GM12874 (cell line): Measurements from ENCODE around the gene PIGQ.

Experiments
- CTCF ChIP-seq: IDR thresholded peaks from 2 replicates; pipeline ENCODE4 v1.5.1; 2011; ENCODE audit warnings: low read depth, mild to moderate bottlenecking, control low read depth, low read length, moderate library complexity; ENCODE audit not compliant: insufficient read depth

PIGQ gene

GRCh38 chr16:554640-555365 is 15.0 kb upstream of the PIGQ start:
- no peak for TF ChIP-seq CTCF

- no peak for TF ChIP-seq CTCF
Measured at GRCh38 chr16:555528-556473, 14.0 kb upstream of the PIGQ start.

- TF ChIP-seq CTCF = no peak
Measured at GRCh38 chr16:556474-557173, 13.1 kb upstream of the PIGQ start.

- TF ChIP-seq CTCF = no peak
Measured at GRCh38 chr16:557463-558297, 12.1 kb upstream of the PIGQ start.

- no peak for TF ChIP-seq CTCF
Measured at GRCh38 chr16:558298-559020, 11.3 kb upstream of the PIGQ start.

- no peak for TF ChIP-seq CTCF
Measured at GRCh38 chr16:559021-559380, 10.8 kb upstream of the PIGQ start.
